Neuronal stem cell (in vitro differentiated cells): ENCODE measurements around the gene FCHSD2.

Experiments used
- DNase-seq: peaks from one replicate; pipeline ENCODE4 v3.0.0-alpha.2; 2013; ENCODE audit warnings: low spot score
- H2AFZ ChIP-seq: one replicate; pipeline ENCODE4 v1.6.1; 2013; ENCODE audit warnings: mild to moderate bottlenecking, low read length, inconsistent platforms
- H2AK5ac ChIP-seq: 2 replicates; pipeline ENCODE4 v1.6.1; 2013; ENCODE audit warnings: low read depth, mild to moderate bottlenecking, inconsistent platforms, low read length, moderate library complexity, mixed read lengths
- H2BK120ac ChIP-seq: 2 replicates; pipeline ENCODE4 v1.6.1; 2013; ENCODE audit warnings: low read depth, mild to moderate bottlenecking, inconsistent platforms, low read length, moderate library complexity, mixed read lengths
- H2BK12ac ChIP-seq: one replicate; pipeline ENCODE4 v1.6.1; 2013; ENCODE audit warnings: low read length, inconsistent platforms
- H2BK15ac ChIP-seq: 2 replicates; pipeline ENCODE4 v1.6.1; 2013; ENCODE audit warnings: mild to moderate bottlenecking, low read length, inconsistent platforms, mixed read lengths
- H2BK5ac ChIP-seq: one replicate; pipeline ENCODE4 v1.6.1; 2013; ENCODE audit warnings: inconsistent platforms, mild to moderate bottlenecking, low read length, moderate library complexity
- H3K14ac ChIP-seq: one replicate; pipeline ENCODE4 v1.6.1; 2013; ENCODE audit warnings: low read length, inconsistent platforms
- H3K18ac ChIP-seq: 2 replicates; pipeline ENCODE4 v1.6.1; 2013; ENCODE audit warnings: low read length, inconsistent platforms
- H3K23ac ChIP-seq: 2 replicates; pipeline ENCODE4 v1.6.1; 2013; ENCODE audit warnings: low read depth, mild to moderate bottlenecking, mixed read lengths, low read length, inconsistent platforms; ENCODE audit not compliant: poor library complexity
- H3K27ac ChIP-seq: replicated peaks from 3 replicates; pipeline ENCODE4 v1.5.1; 2013; ENCODE audit warnings: low read length, inconsistent platforms
- H3K27me3 ChIP-seq, 3 experiments: 2 replicates each; pipeline ENCODE4 v1.6.1; 2013; ENCODE audit warnings: low read length in 3 of 3, mild to moderate bottlenecking in 2 of 3, inconsistent platforms in 1 of 3, low read depth in 1 of 3, mixed read lengths in 1 of 3, moderate library complexity in 1 of 3; ENCODE audit not compliant: control insufficient read depth in 3 of 3, insufficient read depth in 3 of 3
- H3K36me3 ChIP-seq, 2 donors: replicated peaks in 1 of 2; 2 replicates each; pipeline ENCODE4 v1.6.1; 2013; ENCODE audit warnings: low read length in 2 of 2; ENCODE audit not compliant: control insufficient read depth in 2 of 2, insufficient read depth in 2 of 2
- H3K4ac ChIP-seq: 2 replicates; pipeline ENCODE4 v1.6.1; 2013; ENCODE audit warnings: inconsistent platforms, mild to moderate bottlenecking, low read length, moderate library complexity
- H3K4me1 ChIP-seq, 2 donors: 1 replicate in 1 of 2; 2 replicates in 1 of 2; pipeline ENCODE4 v1.6.1; 2013; ENCODE audit warnings: low read length in 2 of 2, low read depth in 1 of 2; ENCODE audit not compliant: control insufficient read depth in 2 of 2, insufficient read depth in 1 of 2
- H3K4me2 ChIP-seq: one replicate; pipeline ENCODE4 v1.6.1; 2013; ENCODE audit warnings: mild to moderate bottlenecking, low read length, inconsistent platforms; ENCODE audit not compliant: insufficient read depth, poor library complexity, severe bottlenecking
- H3K4me3 ChIP-seq, 2 donors: 2 replicates each; pipeline ENCODE4 v1.5.1; 2013; ENCODE audit warnings: low read length in 2 of 2, mild to moderate bottlenecking in 2 of 2, inconsistent platforms in 1 of 2, moderate library complexity in 1 of 2
- H3K79me1 ChIP-seq: one replicate; pipeline ENCODE4 v1.6.1; 2013; ENCODE audit warnings: low read depth, mild to moderate bottlenecking, inconsistent platforms, low read length, moderate library complexity
- H3K9ac ChIP-seq: one replicate; pipeline ENCODE4 v1.6.1; 2013; ENCODE audit warnings: mild to moderate bottlenecking, low read depth, low read length, inconsistent platforms; ENCODE audit not compliant: poor library complexity
- H3K9me3 ChIP-seq, 2 donors: replicated peaks in 1 of 2; 2 replicates each; pipeline versions ENCODE3 to v1.6.1; 2013; ENCODE audit warnings: low read length in 2 of 2, mild to moderate bottlenecking in 2 of 2, inconsistent platforms in 1 of 2, low read depth in 1 of 2, mixed read lengths in 1 of 2, moderate library complexity in 1 of 2; ENCODE audit not compliant: control insufficient read depth in 2 of 2, insufficient read depth in 1 of 2
- H4K8ac ChIP-seq: one replicate; pipeline ENCODE4 v1.6.1; 2013; ENCODE audit warnings: low read depth, mild to moderate bottlenecking, inconsistent platforms, low read length, moderate library complexity
- H4K91ac ChIP-seq: one replicate; pipeline ENCODE4 v1.6.1; 2013; ENCODE audit warnings: low read length, low read depth, mild to moderate bottlenecking, inconsistent platforms; ENCODE audit not compliant: poor library complexity
- WGBS, 2 donors: extraction: QIAGEN DNeasy Blood & Tissue Kit; methylation state at CpG; one replicate each; pipeline ENCODE4 v1.1.7; 2013; ENCODE audit warnings: missing lambda C conversion rate in 2 of 2, mixed read lengths in 1 of 2; ENCODE audit not compliant: insufficient read length in 2 of 2, insufficient replicate concordance in 1 of 2; ENCODE audit errors: extremely low coverage in 2 of 2; 5-methylcytosine and 5-hydroxymethylcytosine counted together

The FCHSD2 gene

DNA sequence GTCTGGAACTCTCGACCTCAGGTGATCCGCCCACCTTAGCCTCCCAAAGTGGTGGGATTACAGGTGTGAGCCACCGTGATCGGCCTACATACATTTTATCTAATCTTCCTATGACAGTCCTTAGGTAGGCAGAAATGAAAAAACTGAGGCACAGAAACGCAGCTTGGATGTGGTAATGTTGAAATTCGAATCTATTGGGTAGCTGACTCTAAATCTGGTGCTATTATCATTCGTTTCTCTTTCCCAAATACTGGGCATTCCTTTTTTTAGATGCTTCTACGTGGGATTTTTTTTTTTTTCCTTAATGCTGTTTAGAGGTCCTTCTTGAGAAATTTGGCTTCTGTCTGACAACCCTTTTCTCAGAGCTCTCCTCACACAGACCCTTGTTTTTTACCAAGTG lies 41.5 kb downstream of the FCHSD2 start:
- Histone ChIP-seq H3K14ac (no peak overlapping the region), H2AK5ac (no peak overlapping the region), H3K79me1 (peaks cover 4% of the 10 kb centered on the region), H2BK15ac (no peak overlapping the region), H3K36me3 (peaks cover 3 to 9% of the 10 kb centered on the region in 2 donors), H3K4me1 (peaks cover 0 to 2% of the 10 kb centered on the region in 2 donors), H3K4ac (no peak overlapping the region), H3K27ac (no peak overlapping the region), H3K4me2 (no peak overlapping the region), H3K18ac (no peak overlapping the region), H3K9me3 (peaks cover 0 to 4% of the 10 kb centered on the region in 2 donors), H2BK120ac (no peak overlapping the region), H3K4me3 (no peak overlapping the region), H3K9ac (no peak overlapping the region), H2BK5ac (no peak overlapping the region), H4K8ac (no peak overlapping the region), H4K91ac (no peak overlapping the region), H2BK12ac (no peak overlapping the region), H2AFZ (no peak overlapping the region), H3K23ac (no peak overlapping the region), H3K27me3 (no peaks in the 10 kb centered on the region)
- no CpG with 5 or more reads among the region's 8 CpGs for WGBS, 2 donors
- no peak for DNase-seq

DNA sequence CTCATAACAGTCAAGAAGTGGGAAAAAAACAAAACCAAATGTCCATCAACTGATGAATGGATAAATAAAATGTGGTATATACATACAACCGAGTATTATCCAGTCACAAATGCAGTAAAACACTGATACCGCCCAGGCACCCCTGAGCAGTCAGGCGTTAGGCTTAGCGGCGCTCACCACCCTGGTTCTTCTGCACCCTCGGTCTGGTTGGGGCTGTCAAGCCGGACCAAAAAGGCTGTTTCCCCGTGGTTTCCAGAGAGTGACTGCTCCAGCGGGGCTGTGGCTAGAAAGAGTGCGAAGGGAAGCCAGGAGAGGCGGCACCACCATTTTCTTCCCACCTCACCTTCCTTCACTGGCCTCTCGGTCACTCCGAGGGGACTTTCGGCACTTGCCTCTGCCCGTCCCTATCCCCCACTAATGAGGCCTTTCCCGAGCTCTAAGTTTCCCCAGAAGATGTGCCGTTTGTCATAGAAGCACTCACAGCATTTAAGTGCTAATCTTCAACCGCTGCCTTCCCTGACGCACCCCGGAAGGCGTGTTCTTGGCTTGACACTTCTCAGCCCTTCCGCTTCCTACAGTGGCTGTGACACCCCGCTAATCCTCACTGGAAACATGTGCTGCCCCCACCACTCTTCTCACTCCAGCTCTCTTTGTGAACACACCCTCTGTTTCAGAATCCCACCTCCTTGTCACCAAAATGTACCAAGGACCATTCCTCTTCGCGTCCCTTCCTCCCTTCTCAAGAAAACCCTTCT lies 42.4 kb downstream of the FCHSD2 start:
- H3K36me3 ChIP-seq: peaks cover 3 to 9% of the 10 kb centered on the region in 2 donors
- H2AK5ac ChIP-seq: no peak overlapping the region
- H3K9ac ChIP-seq: no peak overlapping the region
- H3K4me2 ChIP-seq: no peak overlapping the region
- H3K4me1 ChIP-seq: peaks cover 0 to 2% of the 10 kb centered on the region in 2 donors
- no CpG with 5 or more reads among the region's 25 CpGs for WGBS, 2 donors
- peaks cover 0 to 4% of the 10 kb centered on the region in 2 donors for H3K9me3 ChIP-seq
- H3K18ac ChIP-seq: no peak overlapping the region
- no peak for DNase-seq
- H2BK120ac ChIP-seq: no peak overlapping the region
- H3K79me1 ChIP-seq: peaks cover 4% of the 10 kb centered on the region
- H3K27me3 ChIP-seq: no peaks in the 10 kb centered on the region
- no peak overlapping the region for H4K91ac ChIP-seq
- no peak overlapping the region for H2BK15ac ChIP-seq
- H3K23ac ChIP-seq: no peak overlapping the region
- no peak overlapping the region for H3K4me3 ChIP-seq
- no peak overlapping the region for H4K8ac ChIP-seq
- H2AFZ ChIP-seq: no peak overlapping the region
- no peak overlapping the region for H3K14ac ChIP-seq
- H3K4ac ChIP-seq: no peak overlapping the region
- H3K27ac ChIP-seq: no peak overlapping the region
- no peak overlapping the region for H2BK5ac ChIP-seq
- no peak overlapping the region for H2BK12ac ChIP-seq

DNA sequence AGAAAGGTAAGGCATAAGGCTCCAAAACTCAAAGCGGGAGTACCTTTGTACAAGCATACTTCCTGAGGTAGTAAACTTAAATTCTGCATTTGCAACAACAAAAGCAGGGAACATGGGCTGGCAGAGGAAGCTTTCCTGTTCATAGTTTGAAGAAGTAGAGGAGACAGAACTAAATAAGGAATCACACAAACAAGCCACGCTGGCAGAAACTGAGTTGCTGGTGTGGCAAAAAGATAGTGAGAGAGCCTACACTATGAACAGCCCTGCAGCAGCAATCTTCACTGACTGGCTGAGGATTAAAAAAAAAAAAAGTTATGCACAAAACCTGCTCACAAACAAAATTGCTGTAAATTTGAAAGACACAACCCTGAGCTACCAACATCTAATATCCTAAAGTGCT lies 46.5 kb downstream of the FCHSD2 start:
- Histone ChIP-seq H2BK15ac (no peak overlapping the region), H3K4me1 (peaks cover 0 to 2% of the 10 kb centered on the region in 2 donors), H2AK5ac (no peak overlapping the region), H3K4me2 (no peak overlapping the region), H3K9ac (no peak overlapping the region), H2BK120ac (no peak overlapping the region), H3K14ac (no peak overlapping the region), H4K91ac (no peak overlapping the region), H3K18ac (no peak overlapping the region), H3K4ac (no peak overlapping the region), H2BK5ac (no peak overlapping the region), H3K23ac (no peak overlapping the region), H3K27me3 (no peaks in the 10 kb centered on the region), H3K9me3 (no peaks in the 10 kb centered on the region), H3K27ac (no peak overlapping the region), H3K4me3 (no peak overlapping the region), H4K8ac (no peak overlapping the region), H2BK12ac (no peak overlapping the region), H3K79me1 (peaks cover 5% of the 10 kb centered on the region), H2AFZ (no peak overlapping the region), H3K36me3 (peaks cover 3 to 4% of the 10 kb centered on the region in 2 donors)
- DNase-seq: no peak
- no CpG with 5 or more reads among the region's 2 CpGs for WGBS, 2 donors

DNA sequence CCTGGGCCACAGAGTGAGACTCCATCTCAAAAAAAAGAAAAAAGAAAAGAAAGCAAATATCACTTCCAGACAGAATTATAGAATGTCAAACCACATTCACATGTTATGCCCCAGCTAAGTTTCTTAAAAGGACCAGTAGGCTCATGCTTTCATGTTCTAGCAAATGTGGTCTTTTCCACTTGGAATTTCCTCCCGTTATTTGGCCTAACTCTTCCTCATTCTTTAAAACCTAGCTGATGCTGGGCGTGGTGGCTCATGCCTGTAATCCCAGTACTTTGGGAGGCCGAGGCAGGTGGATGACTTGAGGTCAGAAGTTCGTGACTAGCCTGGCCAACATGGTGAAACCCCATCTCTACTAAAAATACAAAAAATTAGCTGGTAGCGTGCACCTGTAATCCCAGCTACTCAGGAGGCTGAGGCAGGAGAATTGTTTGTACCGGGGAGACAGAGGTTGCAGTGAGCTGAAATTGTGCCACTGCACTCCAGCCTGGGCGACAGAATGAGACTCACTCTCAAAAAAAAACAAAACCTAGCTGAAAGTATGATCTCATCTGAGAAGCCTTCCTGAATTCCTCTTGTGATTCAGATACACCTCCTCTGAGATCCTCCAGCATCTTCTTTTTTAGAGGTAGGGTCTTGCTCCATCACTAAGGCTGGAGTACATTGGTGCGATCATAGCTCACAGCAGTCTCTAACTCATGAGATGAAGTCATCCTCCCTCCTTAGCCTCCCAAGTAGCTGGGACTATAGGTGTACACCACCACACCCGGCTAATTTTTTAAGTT lies 50.4 kb downstream of the FCHSD2 start:
- no peaks in the 10 kb centered on the region for H3K27me3 ChIP-seq
- no peak overlapping the region for H2BK5ac ChIP-seq
- no peak overlapping the region for H3K27ac ChIP-seq
- no peak overlapping the region for H2AFZ ChIP-seq
- WGBS, 2 donors: no CpG with 5 or more reads among the region's 9 CpGs
- H2BK120ac ChIP-seq: no peak overlapping the region
- no peak overlapping the region for H2BK12ac ChIP-seq
- H4K8ac ChIP-seq: no peak overlapping the region
- no peak overlapping the region for H3K9ac ChIP-seq
- no peak overlapping the region for H3K18ac ChIP-seq
- no peak overlapping the region for H3K23ac ChIP-seq
- no peak overlapping the region for H2AK5ac ChIP-seq
- H3K9me3 ChIP-seq: no peaks in the 10 kb centered on the region
- H3K4me2 ChIP-seq: no peak overlapping the region
- H3K79me1 ChIP-seq: peaks cover 2% of the 10 kb centered on the region
- no peak overlapping the region for H3K4ac ChIP-seq
- no peak overlapping the region for H3K4me3 ChIP-seq
- H3K14ac ChIP-seq: no peak overlapping the region
- no peaks in the 10 kb centered on the region for H3K4me1 ChIP-seq
- no peaks in the 10 kb centered on the region for H3K36me3 ChIP-seq
- no peak overlapping the region for H4K91ac ChIP-seq
- no peak overlapping the region for H2BK15ac ChIP-seq
- no peak for DNase-seq
